Measurements from ENCODE around the gene ROR2. TPM values are rescaled to one million over a fixed set of nuclear protein-coding genes. Genes with fewer than 3 reads are reported as not detected.

Gene ROR2
- total and polyA plus RNA-seq, 3 experiments from 2014 or later: 2.0 TPM; not detected in 2

GRCh38 chr9:91852801-91853347 is 97.2 kb downstream of the ROR2 start:
- Histone ChIP-seq H3K9me3 (ENCODE audit: low read length) (no peaks in the 10 kb centered on the region), H3K4me3 (ENCODE audit: low read length) (no peak overlapping the region), H3K27ac (ENCODE audit: low read depth, low read length) (no peak overlapping the region), H3K27me3 (ENCODE audit: insufficient read depth, low read length, poor library complexity, severe bottlenecking) (no peaks in the 10 kb centered on the region), H3K4me1 (ENCODE audit: insufficient read depth, low read length) (no peaks in the 10 kb centered on the region), H3K36me3 (ENCODE audit: insufficient read depth, low read length) (no peaks in the 10 kb centered on the region)
- no peak for DNase-seq
- Mint-ChIP-seq H3K4me3 (no peak overlapping the region), H3K9me3 (no peaks in the 10 kb centered on the region), H3K27me3 (peaks cover 5 to 12% of the 10 kb centered on the region in 2 donors), H3K36me3 (no peaks in the 10 kb centered on the region), H3K27ac (peak overlapping the region in 1 of 8 donors; percentile 13), H3K4me1 (peaks cover under 1 to 2% (median 2%) of the 10 kb centered on the region in 3 donors)
- CTCF ChIA-PET: no interaction called here
- POLR2A ChIA-PET: no interaction called here

GRCh38 chr9:91849694-91850093 is 100.3 kb downstream of the ROR2 start:
- no peaks in the 10 kb centered on the region for H3K4me1 ChIP-seq (ENCODE audit: insufficient read depth, low read length)
- Mint-ChIP-seq H3K27me3 (peaks cover 6 to 28% of the 10 kb centered on the region in 2 donors), H3K27ac (no peak overlapping the region), H3K36me3 (no peaks in the 10 kb centered on the region), H3K9me3 (no peaks in the 10 kb centered on the region), H3K4me1 (peaks cover 9 to 13% (median 10%) of the 10 kb centered on the region in 3 donors), H3K4me3 (no peak overlapping the region)
- DNase-seq: no peak
- H3K27me3 ChIP-seq (ENCODE audit: insufficient read depth, low read length, poor library complexity, severe bottlenecking): no peaks in the 10 kb centered on the region
- POLR2A ChIA-PET: no interaction called here
- CTCF ChIA-PET: no interaction called here
- no peak overlapping the region for H3K27ac ChIP-seq (ENCODE audit: low read depth, low read length)
- no peaks in the 10 kb centered on the region for H3K36me3 ChIP-seq (ENCODE audit: insufficient read depth, low read length)
- H3K9me3 ChIP-seq (ENCODE audit: low read length): no peaks in the 10 kb centered on the region
- H3K4me3 ChIP-seq (ENCODE audit: low read length): no peak overlapping the region

- peaks cover 15 to 38% of the 10 kb centered on the region in 2 donors for H3K27me3 Mint-ChIP-seq
- Histone ChIP-seq H3K27ac (ENCODE audit: low read depth, low read length) (no peak overlapping the region), H3K4me3 (ENCODE audit: low read length) (no peak overlapping the region), H3K4me1 (ENCODE audit: insufficient read depth, low read length) (no peaks in the 10 kb centered on the region), H3K27me3 (ENCODE audit: insufficient read depth, low read length, poor library complexity, severe bottlenecking) (no peaks in the 10 kb centered on the region), H3K36me3 (ENCODE audit: insufficient read depth, low read length) (no peaks in the 10 kb centered on the region), H3K9me3 (ENCODE audit: low read length) (no peaks in the 10 kb centered on the region)
- H3K4me3 Mint-ChIP-seq: no peak overlapping the region
- H3K27ac Mint-ChIP-seq: no peak overlapping the region
- H3K4me1 Mint-ChIP-seq: peaks cover 9 to 18% (median 10%) of the 10 kb centered on the region in 3 donors
- no peak for DNase-seq
- CTCF ChIA-PET: no interaction called here
- no peaks in the 10 kb centered on the region for H3K36me3 Mint-ChIP-seq
- no peaks in the 10 kb centered on the region for H3K9me3 Mint-ChIP-seq
- POLR2A ChIA-PET: no interaction called here
Measured at GRCh38 chr9:91848146-91848545, 101.9 kb downstream of the ROR2 start.

GRCh38 chr9:91847581-91848091 is 102.4 kb downstream of the ROR2 start:
- POLR2A ChIA-PET: no interaction called here
- no peaks in the 10 kb centered on the region for H3K9me3 ChIP-seq (ENCODE audit: low read length)

GRCh38 chr9:91845879-91846278 is 104.1 kb downstream of the ROR2 start:
- ChIA-PET POLR2A (no interaction called here), CTCF (no interaction called here)
- no peaks in the 10 kb centered on the region for H3K27me3 ChIP-seq (ENCODE audit: insufficient read depth, low read length, poor library complexity, severe bottlenecking)
- no peak overlapping the region for H3K4me3 ChIP-seq (ENCODE audit: low read length)
- H3K27ac Mint-ChIP-seq: no peak overlapping the region
- H3K36me3 ChIP-seq (ENCODE audit: insufficient read depth, low read length): no peaks in the 10 kb centered on the region
- H3K4me1 ChIP-seq (ENCODE audit: insufficient read depth, low read length): no peaks in the 10 kb centered on the region
- H3K27ac ChIP-seq (ENCODE audit: low read depth, low read length): no peak overlapping the region
- DNase-seq: no peak
- no peaks in the 10 kb centered on the region for H3K9me3 Mint-ChIP-seq
- no peaks in the 10 kb centered on the region for H3K9me3 ChIP-seq (ENCODE audit: low read length)
- H3K4me1 Mint-ChIP-seq: peaks cover 9 to 18% (median 10%) of the 10 kb centered on the region in 3 donors
- H3K36me3 Mint-ChIP-seq: no peaks in the 10 kb centered on the region
- no peak overlapping the region for H3K4me3 Mint-ChIP-seq
- H3K27me3 Mint-ChIP-seq: peaks cover 25 to 52% of the 10 kb centered on the region in 2 donors

More at GRCh38 chr9:91847581-91848091, 102.4 kb downstream of the ROR2 start:
- Histone ChIP-seq H3K4me3 (ENCODE audit: low read length) (no peak overlapping the region), H3K27me3 (ENCODE audit: insufficient read depth, low read length, poor library complexity, severe bottlenecking) (no peaks in the 10 kb centered on the region), H3K4me1 (ENCODE audit: insufficient read depth, low read length) (no peaks in the 10 kb centered on the region), H3K27ac (ENCODE audit: low read depth, low read length) (no peak overlapping the region), H3K36me3 (ENCODE audit: insufficient read depth, low read length) (no peaks in the 10 kb centered on the region)
- H3K4me1 Mint-ChIP-seq: peaks cover 9 to 18% (median 10%) of the 10 kb centered on the region in 3 donors
- no peaks in the 10 kb centered on the region for H3K9me3 Mint-ChIP-seq
- peaks cover 15 to 38% of the 10 kb centered on the region in 2 donors for H3K27me3 Mint-ChIP-seq
- no peaks in the 10 kb centered on the region for H3K36me3 Mint-ChIP-seq
- CTCF ChIA-PET: no interaction called here
- H3K4me3 Mint-ChIP-seq: peak overlapping the region in 1 of 7 donors; percentile 1
- H3K27ac Mint-ChIP-seq: peak overlapping the region in 1 of 8 donors; percentile 33
- DNase-seq: no peak

GRCh38 chr9:91844701-91845291 is 105.2 kb downstream of the ROR2 start:
- Histone ChIP-seq H3K4me1 (ENCODE audit: insufficient read depth, low read length) (no peaks in the 10 kb centered on the region), H3K27me3 (ENCODE audit: insufficient read depth, low read length, poor library complexity, severe bottlenecking) (no peaks in the 10 kb centered on the region), H3K27ac (ENCODE audit: low read depth, low read length) (no peak overlapping the region), H3K36me3 (ENCODE audit: insufficient read depth, low read length) (no peaks in the 10 kb centered on the region), H3K4me3 (ENCODE audit: low read length) (no peak overlapping the region), H3K9me3 (ENCODE audit: low read length) (no peaks in the 10 kb centered on the region)
- no peaks in the 10 kb centered on the region for H3K9me3 Mint-ChIP-seq
- ChIA-PET CTCF (no interaction called here), POLR2A (no interaction called here)
- H3K27ac Mint-ChIP-seq: no peak overlapping the region
- H3K27me3 Mint-ChIP-seq: peaks cover 25 to 62% of the 10 kb centered on the region in 2 donors
- no peaks in the 10 kb centered on the region for H3K36me3 Mint-ChIP-seq
- no peak overlapping the region for H3K4me3 Mint-ChIP-seq
- DNase-seq: no peak
- H3K4me1 Mint-ChIP-seq: peaks cover 10 to 24% (median 11%) of the 10 kb centered on the region in 3 donors

GRCh38 chr9:91844190-91844589 is 105.8 kb downstream of the ROR2 start:
- DNase-seq: no peak
- CTCF ChIA-PET: no interaction called here
- POLR2A ChIA-PET: no interaction called here
- Mint-ChIP-seq H3K36me3 (no peaks in the 10 kb centered on the region), H3K9me3 (no peaks in the 10 kb centered on the region), H3K27me3 (peaks cover 25 to 61% of the 10 kb centered on the region in 2 donors), H3K27ac (no peak overlapping the region), H3K4me1 (peaks cover 10 to 27% (median 11%) of the 10 kb centered on the region in 3 donors), H3K4me3 (peak overlapping the region in 1 of 7 donors; percentile 11)
- H3K27me3 ChIP-seq (ENCODE audit: insufficient read depth, low read length, poor library complexity, severe bottlenecking): no peaks in the 10 kb centered on the region
- no peaks in the 10 kb centered on the region for H3K4me1 ChIP-seq (ENCODE audit: insufficient read depth, low read length)
- H3K4me3 ChIP-seq (ENCODE audit: low read length): no peak overlapping the region
- H3K9me3 ChIP-seq (ENCODE audit: low read length): no peaks in the 10 kb centered on the region
- H3K36me3 ChIP-seq (ENCODE audit: insufficient read depth, low read length): no peaks in the 10 kb centered on the region
- no peak overlapping the region for H3K27ac ChIP-seq (ENCODE audit: low read depth, low read length)

GRCh38 chr9:91843623-91844148 is 106.3 kb downstream of the ROR2 start:
- H3K4me1 Mint-ChIP-seq: peaks cover 10 to 27% (median 11%) of the 10 kb centered on the region in 3 donors
- ChIA-PET CTCF (no interaction called here), POLR2A (no interaction called here)
- H3K4me1 ChIP-seq (ENCODE audit: insufficient read depth, low read length): no peaks in the 10 kb centered on the region
- H3K27me3 ChIP-seq (ENCODE audit: insufficient read depth, low read length, poor library complexity, severe bottlenecking): no peaks in the 10 kb centered on the region
- no peak overlapping the region for H3K4me3 ChIP-seq (ENCODE audit: low read length)
- no peaks in the 10 kb centered on the region for H3K9me3 ChIP-seq (ENCODE audit: low read length)
- H3K9me3 Mint-ChIP-seq: no peaks in the 10 kb centered on the region
- no peaks in the 10 kb centered on the region for H3K36me3 Mint-ChIP-seq
- no peak for DNase-seq
- peaks cover 25 to 62% of the 10 kb centered on the region in 2 donors for H3K27me3 Mint-ChIP-seq
- no peak overlapping the region for H3K4me3 Mint-ChIP-seq
- H3K36me3 ChIP-seq (ENCODE audit: insufficient read depth, low read length): no peaks in the 10 kb centered on the region
- no peak overlapping the region for H3K27ac Mint-ChIP-seq
- no peak overlapping the region for H3K27ac ChIP-seq (ENCODE audit: low read depth, low read length)

Data from CD8-positive, alpha-beta memory T cell (primary cell).